Germinal center (tissue), 1 donor: ENCODE measurements around the gene ANKLE2.
"Not testable (repeated sequence)": the region's sequence is repeated elsewhere in the genome, so short reads cannot be mapped to it uniquely, and the experiment has no call there.

ENCODE experiments used
- DNase-seq: peaks from one replicate; pipeline ENCODE4 v3.0.0; 2012; ENCODE audit warnings: mixed read lengths, low spot score

ANKLE2 gene

DNA sequence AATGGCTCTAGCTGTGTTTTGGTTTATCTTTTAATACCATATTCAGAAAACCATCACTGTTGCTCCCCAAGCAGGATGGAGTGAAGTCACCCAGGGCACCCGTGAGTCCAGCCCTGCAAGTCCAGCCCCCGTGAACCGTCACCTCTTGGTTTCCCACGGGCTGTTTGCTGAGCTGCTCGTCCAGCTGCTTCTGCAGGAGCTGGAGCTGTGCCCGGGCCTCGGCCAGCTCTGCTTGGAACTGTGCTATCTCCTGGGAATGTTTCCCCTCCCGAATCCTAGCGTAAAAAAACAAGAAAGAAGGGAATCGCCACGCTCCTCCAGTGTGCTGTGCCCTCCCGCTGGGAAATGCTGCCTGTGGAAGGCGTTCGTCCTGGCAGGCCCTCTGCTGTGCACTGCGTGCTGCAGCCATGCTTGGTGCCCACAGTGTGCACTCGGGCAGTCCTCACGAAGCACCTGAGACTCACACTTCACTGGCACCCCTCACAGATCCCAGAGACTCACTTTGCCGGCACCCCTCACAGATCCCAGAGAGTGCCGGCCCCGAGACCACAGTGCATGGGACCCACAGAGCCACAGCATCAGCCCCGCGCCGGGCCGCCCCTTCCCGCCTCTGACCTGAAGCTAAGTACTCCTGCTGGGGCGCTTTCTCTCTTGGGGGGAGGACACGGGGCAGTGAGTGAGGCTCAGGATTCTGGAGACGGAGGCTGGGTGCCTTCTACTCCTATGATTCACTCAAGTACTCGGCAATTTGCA lies 15.4 kb upstream of the ANKLE2 start:
- no peak for DNase-seq

GRCh38 chr12:132776230-132776625 lies 14.6 kb upstream of the ANKLE2 start:
- DNase-seq: not testable (repeated sequence)

DNA sequence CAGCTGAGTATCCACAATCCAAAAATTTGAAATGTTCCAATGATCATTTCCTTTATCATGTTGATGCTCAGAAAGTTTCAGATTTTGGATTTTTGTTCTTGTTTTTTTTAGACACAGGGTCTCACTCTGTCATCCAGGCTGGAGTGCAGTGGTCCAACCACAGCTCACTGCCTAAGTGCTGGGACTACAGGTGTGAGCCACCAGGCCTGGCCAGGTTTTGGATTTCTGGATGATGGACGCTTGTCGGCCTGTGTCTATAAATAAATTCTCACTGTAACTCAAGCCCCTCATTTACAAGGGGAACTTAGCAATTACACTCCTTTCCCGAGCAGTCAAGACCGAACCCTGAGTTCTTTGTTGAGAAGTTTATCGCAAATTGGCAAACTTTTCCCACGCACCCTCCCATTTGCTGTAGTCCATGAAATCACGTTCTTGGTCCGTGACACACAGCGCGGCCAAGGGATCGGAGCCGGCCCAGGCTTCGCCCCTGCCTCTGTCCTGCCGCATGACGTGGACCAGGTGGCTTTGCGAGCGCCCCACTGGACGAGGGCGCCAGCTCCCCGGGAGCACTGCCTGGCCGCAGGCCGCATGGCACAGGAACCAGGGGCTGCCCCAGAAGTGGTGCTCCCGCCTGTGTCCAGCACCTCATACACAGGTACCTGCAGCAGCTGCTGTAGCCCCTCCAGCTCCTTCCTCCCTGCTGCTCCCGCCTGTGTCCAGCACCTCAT lies 14.0 kb upstream of the ANKLE2 start:
- no peak for DNase-seq

- no peak for DNase-seq
Measured at GRCh38 chr12:132774646-132775275, 13.1 kb upstream of the ANKLE2 start.

- DNase-seq: no peak
Measured at GRCh38 chr12:132774159-132774558, 12.5 kb upstream of the ANKLE2 start.

- no peak for DNase-seq
Measured at GRCh38 chr12:132773077-132773955, 11.7 kb upstream of the ANKLE2 start.

- DNase-seq: peak; percentile 71
Measured at GRCh38 chr12:132772606-132773005, 11.0 kb upstream of the ANKLE2 start.

GRCh38 chr12:132771126-132771838 lies 9.7 kb upstream of the ANKLE2 start:
- peak; percentile 65 for DNase-seq

GRCh38 chr12:132766380-132767085 lies 4.9 kb upstream of the ANKLE2 start:
- DNase-seq: no peak

GRCh38 chr12:132765361-132765760 lies 3.7 kb upstream of the ANKLE2 start:
- no peak for DNase-seq

DNA sequence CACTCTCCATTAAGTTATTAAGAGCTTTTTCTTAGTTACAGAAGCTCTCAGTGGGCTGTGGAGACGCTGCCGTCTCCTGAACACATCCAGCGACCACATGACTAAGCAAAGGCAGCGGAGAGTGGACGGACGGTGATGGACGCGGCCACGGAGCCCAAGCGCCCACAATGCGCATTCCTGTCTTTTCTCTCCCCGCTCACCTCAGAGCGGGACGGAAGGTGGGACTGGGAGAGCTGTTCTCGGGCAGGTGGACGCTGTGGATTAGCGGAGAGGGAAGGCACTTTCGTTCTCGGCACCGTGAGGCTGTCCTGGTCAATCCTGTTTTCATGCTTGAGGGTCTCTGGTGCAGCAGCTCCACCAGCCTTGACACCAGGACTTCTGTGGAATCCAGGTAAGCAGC lies 2.6 kb upstream of the ANKLE2 start:
- DNase-seq: no peak

- DNase-seq: peak; percentile 92
Measured at GRCh38 chr12:132761921-132762583, 420 bp upstream of the ANKLE2 start.

DNA sequence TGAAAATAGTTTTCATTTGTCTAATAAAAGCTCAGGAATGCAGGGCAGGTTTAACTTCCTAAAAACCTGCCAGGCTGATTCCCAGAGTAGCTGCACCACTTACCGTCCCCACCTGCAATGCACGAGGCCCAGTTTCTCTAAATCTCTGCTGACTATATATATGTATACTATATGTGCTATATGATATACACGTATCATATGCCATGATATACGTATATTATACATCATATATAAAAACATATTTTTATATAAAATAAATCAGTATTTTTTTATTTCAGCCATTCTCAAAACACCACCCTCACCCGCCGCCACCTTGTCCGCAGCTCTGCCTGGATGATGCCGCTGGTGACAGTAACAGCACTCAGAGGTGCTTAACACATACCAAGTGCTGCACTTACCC lies 2.3 kb downstream of the ANKLE2 start:
- DNase-seq: no peak

DNA sequence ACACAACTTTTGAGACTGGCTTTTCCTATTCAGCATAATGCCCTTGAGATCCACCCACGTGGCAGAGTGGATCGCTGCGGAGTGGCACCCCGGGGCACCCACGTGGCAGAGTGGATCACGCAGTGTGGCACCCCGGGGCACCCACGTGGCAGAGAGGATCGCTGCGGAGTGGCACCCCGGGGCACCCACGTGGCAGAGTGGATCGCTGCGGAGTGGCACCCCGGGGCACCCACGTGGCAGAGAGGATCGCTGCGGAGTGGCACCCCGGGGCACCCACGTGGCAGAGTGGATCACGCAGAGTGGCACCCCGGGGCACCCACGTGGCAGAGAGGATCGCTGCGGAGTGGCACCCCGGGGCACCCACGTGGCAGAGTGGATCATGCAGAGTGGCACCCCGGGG lies 2.8 kb downstream of the ANKLE2 start:
- DNase-seq: not testable (repeated sequence)

DNA sequence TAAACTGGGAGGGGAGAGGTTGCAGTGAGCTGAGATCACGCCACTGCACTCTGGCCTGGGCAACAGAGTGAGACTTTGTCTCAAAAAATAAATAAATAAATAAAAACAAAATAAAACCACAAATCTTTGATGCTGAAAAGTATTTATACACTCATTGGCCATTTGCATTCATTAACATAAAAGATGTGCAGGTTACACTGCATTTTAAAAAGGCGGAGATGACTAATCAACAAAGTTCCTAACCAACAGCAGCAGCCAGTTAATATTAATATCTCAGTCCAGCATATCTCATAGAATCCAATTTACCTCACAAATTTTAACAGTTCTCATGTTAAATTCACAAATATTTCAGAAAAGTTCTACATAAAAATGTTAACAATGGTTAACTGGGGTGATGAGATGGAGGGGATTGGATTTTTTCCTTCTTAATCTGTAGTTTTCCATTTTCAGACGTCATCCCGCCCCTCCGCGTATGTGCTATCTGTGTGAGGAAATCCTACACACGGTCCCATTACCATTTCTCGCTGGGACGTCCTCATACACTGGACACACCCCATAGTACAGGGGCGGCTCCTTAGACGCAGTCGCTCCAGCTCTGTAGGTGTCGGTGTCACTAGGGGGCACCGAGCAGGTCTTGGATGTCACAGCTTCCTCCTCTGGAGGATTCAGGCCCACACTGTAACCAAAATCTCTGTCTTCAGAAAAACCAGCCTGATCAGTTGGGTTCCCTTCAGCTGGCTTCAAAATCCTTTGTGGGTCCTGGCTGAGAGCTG lies 7.3 kb downstream of the ANKLE2 start:
- no peak for DNase-seq

DNA sequence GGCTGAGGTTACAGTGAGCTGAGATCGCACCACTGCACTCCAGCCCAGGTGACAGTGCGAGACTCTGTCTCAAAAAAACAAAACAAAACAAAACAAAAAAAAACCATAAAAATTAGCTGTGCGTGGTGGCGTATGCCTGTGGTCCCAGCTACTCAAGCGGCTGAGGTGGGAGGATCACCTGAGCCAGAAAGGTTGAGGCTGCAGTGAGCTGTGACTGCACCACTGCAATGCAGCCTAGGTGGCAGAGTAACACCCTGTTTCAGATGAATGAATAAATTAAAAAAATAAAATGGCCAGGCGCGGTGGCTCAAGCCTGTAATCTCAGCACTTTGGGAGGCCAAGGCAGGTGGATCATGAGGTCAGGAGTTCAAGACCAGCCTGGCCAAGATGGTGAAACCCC lies 8.0 kb downstream of the ANKLE2 start:
- not testable (repeated sequence) for DNase-seq

DNA sequence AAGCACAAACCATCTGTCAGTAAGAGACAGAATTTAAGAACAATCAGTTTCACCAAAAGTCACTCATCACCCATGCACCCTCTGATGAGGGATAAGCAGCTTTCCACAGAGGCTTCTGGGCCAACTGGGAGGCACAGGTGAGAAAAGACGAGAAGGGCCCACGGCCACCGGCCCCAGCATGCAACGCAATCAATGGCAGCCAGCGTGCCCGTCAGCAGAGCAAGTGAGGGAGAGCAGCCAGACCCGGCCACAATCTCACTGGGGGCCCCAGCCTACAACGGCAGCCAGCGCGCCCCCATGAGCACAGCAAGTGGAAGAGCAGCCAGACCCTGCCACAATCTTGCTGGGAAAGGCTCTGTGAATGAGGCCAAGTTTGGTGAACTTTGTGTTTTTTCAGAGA lies 13.3 kb downstream of the ANKLE2 start:
- no peak for DNase-seq

DNA sequence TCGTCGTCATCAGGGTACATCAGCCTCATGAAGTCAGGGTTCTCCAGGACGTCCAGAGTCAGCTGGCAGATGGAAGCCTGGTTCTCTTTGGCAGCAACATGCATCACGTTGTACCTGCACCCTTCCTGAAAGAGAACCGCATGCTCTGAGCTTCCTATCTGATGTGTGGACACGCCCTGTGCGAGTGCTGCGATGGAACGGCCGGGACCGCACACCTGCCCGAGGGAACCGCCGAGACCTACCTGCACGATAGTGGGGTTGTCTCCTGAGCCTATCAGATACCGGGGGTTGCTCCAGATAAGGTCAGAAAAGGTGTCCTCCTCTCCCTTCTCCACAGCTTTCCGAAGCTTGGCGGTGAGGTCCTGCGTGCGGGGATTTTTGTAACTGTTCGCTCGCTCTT lies 13.7 kb downstream of the ANKLE2 start:
- no peak for DNase-seq

- DNase-seq: no peak
Measured at GRCh38 chr12:132747395-132747794, 14.2 kb downstream of the ANKLE2 start.
